CD14-positive monocyte (primary cell): ENCODE results near the gene SOST. TPM values are rescaled to one million over a fixed set of nuclear protein-coding genes. Genes with fewer than 3 reads are reported as not detected.

Experiments used
- DNase-seq, 3 donors: peaks; one replicate each; pipeline ENCODE4 v3.0.0-alpha.2; 2011 to 2022
- H2AFZ ChIP-seq: 2 replicates; pipeline ENCODE4 v1.6.0; 2012; ENCODE audit warnings: mild to moderate bottlenecking, low read depth, low read length, inconsistent platforms; ENCODE audit not compliant: insufficient read depth, poor library complexity, severe bottlenecking
- H3K27ac ChIP-seq, 2 donors: 1 replicate in 1 of 2; 2 replicates in 1 of 2; pipeline ENCODE4 v1.5.1; 2012 to 2013; ENCODE audit warnings: low read length in 2 of 2, control low read depth in 1 of 2, inconsistent platforms in 1 of 2, low read depth in 1 of 2, mild to moderate bottlenecking in 1 of 2
- H3K27me3 ChIP-seq, 2 donors: one replicate each; pipeline versions ENCODE4 v1.6.0 to v1.6.1; 2011 to 2013; ENCODE audit warnings: low read length in 2 of 2; ENCODE audit not compliant: control insufficient read depth in 2 of 2, insufficient read depth in 2 of 2
- H3K36me3 ChIP-seq, 2 donors: replicated peaks in 1 of 2; 1 replicate in 1 of 2; 2 replicates in 1 of 2; pipeline versions ENCODE4 v1.5.1 to v1.6.1; 2012 to 2013; ENCODE audit warnings: low read length in 2 of 2, control low read depth in 1 of 2, inconsistent platforms in 1 of 2, mild to moderate bottlenecking in 1 of 2; ENCODE audit not compliant: insufficient read depth in 2 of 2, control insufficient read depth in 1 of 2
- H3K4me1 ChIP-seq, 2 donors: 1 replicate in 1 of 2; 2 replicates in 1 of 2; pipeline versions ENCODE4 v1.5.1 to v1.6.1; 2012 to 2013; ENCODE audit warnings: low read length in 2 of 2, control low read depth in 1 of 2, inconsistent platforms in 1 of 2, mild to moderate bottlenecking in 1 of 2, moderate library complexity in 1 of 2; ENCODE audit not compliant: insufficient read depth in 2 of 2, control insufficient read depth in 1 of 2
- H3K4me2 ChIP-seq: replicated peaks from 2 replicates; pipeline ENCODE3; 2012; ENCODE audit warnings: low read length, moderate library complexity, mild to moderate bottlenecking; ENCODE audit not compliant: poor library complexity, severe bottlenecking; ENCODE audit errors: extremely low read depth
- H3K4me3 ChIP-seq, 3 experiments: fragments of 200-600 bp in 1 of 3; sonication (generic) in 1 of 3; replicated peaks in 1 of 3; 1 replicate in 2 of 3; 2 replicates in 1 of 3; pipeline ENCODE4 v1.5.1; 2011 to 2013; ENCODE audit warnings: low read length in 3 of 3, mild to moderate bottlenecking in 3 of 3, control low read depth in 2 of 3, low read depth in 2 of 3, inconsistent platforms in 1 of 3, moderate library complexity in 1 of 3
- H3K79me2 ChIP-seq: 2 replicates; pipeline ENCODE4 v1.6.0; 2012; ENCODE audit warnings: mild to moderate bottlenecking, control low read depth, inconsistent platforms, low read length, moderate library complexity; ENCODE audit not compliant: insufficient read depth
- H3K9ac ChIP-seq: 2 replicates; pipeline ENCODE4 v1.6.0; 2017; ENCODE audit warnings: low read length, mild to moderate bottlenecking; ENCODE audit not compliant: insufficient read depth, poor library complexity, severe bottlenecking
- H3K9me3 ChIP-seq, 2 donors: replicated peaks in 1 of 2; 1 replicate in 1 of 2; 2 replicates in 1 of 2; pipeline versions ENCODE4 v1.5.1 to v1.6.1; 2012 to 2013; ENCODE audit warnings: low read length in 2 of 2, control low read depth in 1 of 2; ENCODE audit not compliant: control insufficient read depth in 1 of 2, insufficient read depth in 1 of 2
- H4K20me1 ChIP-seq: 2 replicates; pipeline ENCODE4 v1.6.0; 2012; ENCODE audit warnings: mild to moderate bottlenecking, low read length, control low read depth, moderate library complexity; ENCODE audit not compliant: insufficient read depth
- H3K27ac Mint-ChIP-seq, 7 donors: one replicate each; pipeline ENCODE4 v1.8.0; 2020; ENCODE audit warnings: mild to moderate bottlenecking in 7 of 7, mixed read lengths in 7 of 7, moderate library complexity in 6 of 7, inconsistent platforms in 2 of 7
- H3K27me3 Mint-ChIP-seq, 3 donors: one replicate each; pipeline ENCODE4 v1.8.0; 2021 to 2022; ENCODE audit warnings: low read depth in 3 of 3, mild to moderate bottlenecking in 3 of 3, mixed read lengths in 3 of 3, moderate library complexity in 3 of 3, inconsistent platforms in 1 of 3
- H3K36me3 Mint-ChIP-seq, 2 donors: one replicate each; pipeline ENCODE4 v1.8.0; 2020; ENCODE audit warnings: mixed read lengths in 2 of 2, inconsistent platforms in 1 of 2, mild to moderate bottlenecking in 1 of 2
- H3K4me1 Mint-ChIP-seq: one replicate; pipeline ENCODE4 v1.8.0; 2020; ENCODE audit warnings: mild to moderate bottlenecking, mixed read lengths
- H3K4me3 Mint-ChIP-seq, 2 donors: one replicate each; pipeline ENCODE4 v1.8.0; 2020; ENCODE audit warnings: mild to moderate bottlenecking in 2 of 2, mixed read lengths in 2 of 2, moderate library complexity in 1 of 2
- H3K9me3 Mint-ChIP-seq, 7 donors: one replicate each; pipeline ENCODE4 v1.8.0; 2020 to 2022; ENCODE audit warnings: mixed read lengths in 7 of 7, mild to moderate bottlenecking in 6 of 7, moderate library complexity in 6 of 7, inconsistent platforms in 2 of 7
- CTCF ChIP-seq: fragments of 200-600 bp; IDR thresholded peaks from one replicate; pipeline ENCODE4 v1.8.0; 2022; ENCODE audit warnings: antibody characterized with exemption, mild to moderate bottlenecking
- WGBS: methylation state at CpG from one replicate; pipeline ENCODE4 v1.1.5; 2013; ENCODE audit warnings: missing lambda C conversion rate; ENCODE audit not compliant: insufficient coverage; 5-methylcytosine and 5-hydroxymethylcytosine counted together
- intact Hi-C, 2 donors: fragments of 100-400 bp; cut with micrococcal nuclease; formaldehyde crosslinking; loops; one replicate each; pipeline versions ENCODE4 v1.15.0 to v1.15.1; 2023
- polyA plus RNA-seq, 3 donors: library from polyadenylated mRNA; depleted of rRNA in 1 of 3; unstranded in 2 of 3; stranded (reverse) in 1 of 3; fragments of 300-500 nt in 2 of 3; fragments of >200 nt in 1 of 3; fragmentation: Illumina TruSeq in 2 of 3; gene quantifications; 1 replicate in 2 of 3; 2 replicates in 1 of 3; pipeline ENCODE4 v1.2.3, GENCODE V29; 2012 to 2021

Gene SOST
- polyA plus RNA-seq, 3 donors, result not detected

- Mint-ChIP-seq H3K4me1 (peaks cover 23% of the 10 kb centered on the region), H3K36me3 (no peaks in the 10 kb centered on the region), H3K27ac (peak overlapping the region in 5 of 7 donors; percentile 15 to 79 (median 57)), H3K27me3 (peaks cover 24 to 30% (median 27%) of the 10 kb centered on the region in 3 donors), H3K4me3 (no peak overlapping the region), H3K9me3 (peaks cover 6 to 12% (median 8%) of the 10 kb centered on the region in 7 donors)
- Histone ChIP-seq H4K20me1 (no peaks in the 10 kb centered on the region), H2AFZ (no peak overlapping the region), H3K27ac (no peak overlapping the region), H3K36me3 (no peaks in the 10 kb centered on the region), H3K9ac (no peak overlapping the region), H3K9me3 (peaks cover 0 to 6% of the 10 kb centered on the region in 2 donors), H3K27me3 (peaks cover 0 to 14% of the 10 kb centered on the region in 2 donors), H3K79me2 (no peaks in the 10 kb centered on the region), H3K4me1 (peaks cover 9 to 17% of the 10 kb centered on the region in 2 donors), H3K4me3 (no peak overlapping the region), H3K4me2 (no peak overlapping the region)
- DNase-seq, result peak in 1 of 3 donors; percentile 31
- no peak for TF ChIP-seq CTCF
- 76% methylated on average over 3 of the region's 5 CpGs for WGBS
- intact Hi-C loops, result no loop called here
These were observed 17.0 kb downstream of the SOST start for GRCh38 chr17:43741636-43742035.

GRCh38 chr17:43740541-43740940, 18.1 kb downstream of the SOST start:
- no peaks in the 10 kb centered on the region for H3K36me3 Mint-ChIP-seq
- peaks cover 20 to 21% (median 21%) of the 10 kb centered on the region in 3 donors for H3K27me3 Mint-ChIP-seq
- peaks cover 19% of the 10 kb centered on the region for H3K4me1 Mint-ChIP-seq
- no peak overlapping the region for H3K4me3 ChIP-seq
- peaks cover 0 to 9% of the 10 kb centered on the region in 2 donors for H3K27me3 ChIP-seq
- H3K79me2 ChIP-seq, result no peaks in the 10 kb centered on the region
- H3K4me1 ChIP-seq, result peaks cover 5 to 11% of the 10 kb centered on the region in 2 donors
- H2AFZ ChIP-seq, result no peak overlapping the region
- intact Hi-C loops, result no loop called here
- peaks cover 0 to 6% of the 10 kb centered on the region in 2 donors for H3K9me3 ChIP-seq
- no peak overlapping the region for H3K4me2 ChIP-seq
- H3K9ac ChIP-seq, result no peak overlapping the region
- no peak overlapping the region for H3K27ac ChIP-seq
- no peak overlapping the region for H3K27ac Mint-ChIP-seq
- no peak for TF ChIP-seq CTCF
- 79% methylated on average over 4 of the region's 4 CpGs for WGBS
- DNase-seq, result no peak
- peaks cover 6 to 12% (median 8%) of the 10 kb centered on the region in 7 donors for H3K9me3 Mint-ChIP-seq
- H3K4me3 Mint-ChIP-seq, result no peak overlapping the region
- H4K20me1 ChIP-seq, result no peaks in the 10 kb centered on the region
- H3K36me3 ChIP-seq, result no peaks in the 10 kb centered on the region
